ENCODE data around the gene DNTT. TPM values are rescaled to one million over a fixed set of nuclear protein-coding genes. Genes with fewer than 3 reads are reported as not detected.
A peak's percentile ranks its signal among the peaks of the same experiment; 100 is the strongest.

DNTT gene
- total RNA-seq, 2 donors from 2014 or later = not detected

DNA sequence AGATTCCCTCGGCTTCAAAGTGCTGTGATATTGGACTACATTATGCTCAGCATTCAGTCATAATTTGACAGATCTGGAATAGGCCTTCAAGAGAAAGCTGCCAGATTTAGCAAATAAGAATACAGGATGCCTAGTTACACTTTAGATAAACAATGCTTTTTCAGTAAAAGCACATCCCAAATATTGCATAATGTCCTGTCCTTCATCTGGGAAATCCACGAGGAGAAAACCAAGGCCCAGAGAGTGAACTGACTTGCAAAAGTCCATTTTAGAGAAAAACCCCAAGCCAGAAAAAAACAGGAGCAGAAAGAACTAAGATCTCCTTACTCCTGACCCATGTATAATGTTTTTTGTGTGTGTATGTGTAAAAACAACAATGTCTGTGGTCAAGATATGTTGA lies 20.9 kb upstream of the DNTT start:
- Mint-ChIP-seq H3K27ac (no peak overlapping the region), H3K27me3 (peaks cover 20% of the 10 kb centered on the region), H3K4me1 (peaks cover 5% of the 10 kb centered on the region), H3K4me3 (no peak overlapping the region), H3K36me3 (ENCODE audit: low read depth) (peaks cover 2% of the 10 kb centered on the region)
- no peaks in the 10 kb centered on the region for H3K9me3 ChIP-seq (ENCODE audit: control insufficient read depth, low read length, poor library complexity, severe bottlenecking)
- DNase-seq = no peak
- no peak for ATAC-seq

DNA sequence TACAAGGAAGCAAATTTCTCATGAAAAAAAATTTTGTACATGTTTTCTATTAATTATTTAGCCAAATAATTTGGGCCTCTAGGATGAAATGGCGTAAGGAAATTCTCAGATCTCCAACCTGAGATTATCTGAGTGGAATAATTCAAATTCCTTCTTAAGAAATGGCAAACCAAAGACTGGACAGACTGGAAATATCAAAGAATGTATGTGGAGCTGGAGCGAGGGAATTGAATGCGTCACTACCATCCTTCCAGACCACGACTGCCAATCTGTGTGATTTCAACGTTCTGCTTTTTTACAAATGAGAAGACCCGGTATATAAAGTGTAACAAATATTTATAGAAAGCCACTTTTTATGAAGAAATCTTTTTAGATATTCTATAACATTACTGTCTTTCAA lies 20.5 kb upstream of the DNTT start:
- Mint-ChIP-seq H3K27me3 (peaks cover 20% of the 10 kb centered on the region), H3K36me3 (ENCODE audit: low read depth) (peaks cover 2% of the 10 kb centered on the region), H3K4me1 (peaks cover 5% of the 10 kb centered on the region), H3K4me3 (no peak overlapping the region), H3K27ac (no peak overlapping the region)
- DNase-seq (no peak), ATAC-seq (no peak)
- H3K9me3 ChIP-seq (ENCODE audit: control insufficient read depth, low read length, poor library complexity, severe bottlenecking) = no peaks in the 10 kb centered on the region

DNA sequence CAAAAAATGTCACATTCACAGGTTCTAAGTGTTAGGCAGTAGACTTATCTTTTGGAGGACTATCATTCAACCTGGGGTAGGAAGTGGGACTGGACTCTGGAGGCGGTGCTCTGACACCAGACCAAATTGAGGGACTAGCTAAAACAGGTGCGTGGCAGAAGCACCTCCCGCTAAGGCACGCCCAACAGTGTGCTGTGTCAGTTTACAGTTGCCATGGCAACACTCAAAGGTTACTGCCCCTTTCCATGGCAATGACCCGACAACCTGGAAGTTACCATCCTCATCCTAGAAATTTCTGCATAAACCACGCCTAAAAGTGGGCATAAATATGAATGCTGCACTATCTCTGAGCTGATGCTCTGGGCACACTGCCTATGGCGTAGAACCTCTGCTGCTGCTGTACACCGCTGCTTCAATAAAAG lies 18.9 kb upstream of the DNTT start:
- Mint-ChIP-seq H3K27ac (no peak overlapping the region), H3K36me3 (ENCODE audit: low read depth) (no peaks in the 10 kb centered on the region), H3K27me3 (peaks cover 14% of the 10 kb centered on the region), H3K4me1 (peaks cover 6% of the 10 kb centered on the region), H3K4me3 (no peak overlapping the region)
- DNase-seq (no peak), ATAC-seq (no peak)
- no peaks in the 10 kb centered on the region for H3K9me3 ChIP-seq (ENCODE audit: control insufficient read depth, low read length, poor library complexity, severe bottlenecking)

DNA sequence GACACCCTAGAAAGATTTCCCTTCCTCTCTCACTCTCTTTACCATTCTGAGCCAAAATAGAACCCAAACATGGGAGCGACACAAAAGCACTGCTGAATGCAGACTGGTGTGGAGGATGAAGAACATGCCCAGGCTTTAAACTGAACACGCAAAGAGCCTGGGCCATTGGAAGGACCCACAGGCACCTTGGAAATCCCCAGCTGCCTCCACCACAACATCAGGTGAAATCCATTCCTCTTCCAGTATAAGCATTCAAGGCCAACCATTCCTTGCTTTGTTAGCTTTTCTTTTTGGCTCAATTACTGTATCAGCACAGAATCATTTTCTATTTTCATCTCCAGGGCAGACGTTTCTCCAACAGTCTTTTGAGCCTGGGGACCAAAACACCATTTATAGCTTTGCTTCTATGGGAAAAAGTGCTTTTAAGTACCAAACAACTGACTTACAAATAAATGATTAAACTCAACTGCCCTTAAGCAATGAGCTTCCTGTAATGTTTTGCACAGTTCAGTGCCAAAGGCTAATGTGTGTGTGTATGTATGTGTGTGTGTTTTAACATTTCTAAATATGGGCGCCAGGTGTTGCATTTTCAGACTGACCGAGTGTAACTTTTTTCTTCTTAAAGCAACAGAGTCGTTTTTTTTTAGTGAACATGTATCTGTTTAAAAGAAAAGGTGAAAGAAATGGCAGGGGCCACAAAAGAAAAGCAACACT lies 16.7 kb upstream of the DNTT start:
- H3K4me1 Mint-ChIP-seq = peaks cover 8% of the 10 kb centered on the region
- H3K4me3 Mint-ChIP-seq = no peak overlapping the region
- H3K36me3 Mint-ChIP-seq (ENCODE audit: low read depth) = no peaks in the 10 kb centered on the region
- ATAC-seq = peak; percentile 57
- H3K9me3 ChIP-seq (ENCODE audit: control insufficient read depth, low read length, poor library complexity, severe bottlenecking) = no peaks in the 10 kb centered on the region
- DNase-seq = no peak
- peaks cover 33% of the 10 kb centered on the region for H3K27me3 Mint-ChIP-seq
- H3K27ac Mint-ChIP-seq = no peak overlapping the region

DNA sequence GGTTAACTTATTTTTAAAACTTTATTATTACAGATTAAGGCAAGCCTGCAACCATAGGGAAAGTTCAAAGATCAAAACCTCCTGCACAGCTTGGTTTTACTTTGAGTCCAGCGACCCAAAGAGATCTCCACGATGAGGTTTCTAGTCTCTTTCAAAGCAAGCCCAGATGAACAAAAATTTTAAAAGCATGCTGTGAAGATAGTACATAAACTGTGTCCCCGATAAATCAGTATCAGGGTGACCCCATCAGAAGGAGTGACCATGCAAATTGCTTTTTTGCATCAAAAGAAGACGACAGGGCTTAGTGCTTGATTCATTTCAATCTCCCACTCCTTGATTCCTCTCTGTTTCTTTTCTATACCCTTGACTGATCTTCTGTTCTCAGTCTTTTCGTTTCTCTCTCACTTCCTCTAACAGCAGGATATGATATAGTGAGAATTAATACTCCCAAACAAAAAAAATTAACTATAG lies 16.0 kb upstream of the DNTT start:
- no peak overlapping the region for H3K27ac Mint-ChIP-seq
- no peaks in the 10 kb centered on the region for H3K9me3 ChIP-seq (ENCODE audit: control insufficient read depth, low read length, poor library complexity, severe bottlenecking)
- H3K4me1 Mint-ChIP-seq = peaks cover 8% of the 10 kb centered on the region
- H3K36me3 Mint-ChIP-seq (ENCODE audit: low read depth) = no peaks in the 10 kb centered on the region
- DNase-seq (no peak), ATAC-seq (peak; percentile 58)
- H3K4me3 Mint-ChIP-seq = peak overlapping the region; percentile 12
- peaks cover 35% of the 10 kb centered on the region for H3K27me3 Mint-ChIP-seq

DNA sequence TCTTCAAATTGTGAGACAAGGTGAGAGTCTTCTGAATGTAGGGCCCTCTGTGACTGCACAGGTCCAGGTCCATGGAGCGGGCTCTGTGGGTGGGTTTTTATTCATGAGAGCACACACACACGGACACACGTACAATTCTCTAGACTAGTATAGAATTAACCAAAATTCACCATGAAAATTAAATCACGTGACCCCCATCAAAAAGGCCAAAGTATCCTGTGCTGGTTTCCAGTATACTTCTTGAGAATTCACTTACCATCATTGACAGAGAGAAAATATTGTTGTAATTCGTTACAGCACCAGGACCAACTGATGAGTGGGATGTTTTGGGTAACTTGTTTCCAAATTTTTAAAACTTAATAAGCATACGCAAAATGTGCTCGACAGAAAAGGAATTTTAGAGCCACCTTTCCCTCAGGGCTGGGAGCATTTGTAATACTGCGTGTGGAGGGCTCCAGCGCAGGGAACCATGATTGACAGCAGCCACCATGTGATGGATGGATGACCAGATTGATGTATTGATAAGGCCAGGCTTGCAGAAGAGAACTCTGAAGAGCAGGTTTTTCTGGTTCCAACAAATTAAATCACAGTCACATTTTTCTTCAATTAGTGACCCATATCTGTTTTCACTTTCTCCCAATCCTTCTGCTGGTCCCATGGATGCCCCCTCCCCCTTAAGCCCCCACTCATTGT lies 14.9 kb upstream of the DNTT start:
- H3K4me3 Mint-ChIP-seq = no peak overlapping the region
- H3K27me3 Mint-ChIP-seq = peaks cover 43% of the 10 kb centered on the region
- ATAC-seq (no peak), DNase-seq (no peak)
- H3K36me3 Mint-ChIP-seq (ENCODE audit: low read depth) = no peaks in the 10 kb centered on the region
- peaks cover 8% of the 10 kb centered on the region for H3K4me1 Mint-ChIP-seq
- H3K9me3 ChIP-seq (ENCODE audit: control insufficient read depth, low read length, poor library complexity, severe bottlenecking) = no peaks in the 10 kb centered on the region
- no peak overlapping the region for H3K27ac Mint-ChIP-seq

DNA sequence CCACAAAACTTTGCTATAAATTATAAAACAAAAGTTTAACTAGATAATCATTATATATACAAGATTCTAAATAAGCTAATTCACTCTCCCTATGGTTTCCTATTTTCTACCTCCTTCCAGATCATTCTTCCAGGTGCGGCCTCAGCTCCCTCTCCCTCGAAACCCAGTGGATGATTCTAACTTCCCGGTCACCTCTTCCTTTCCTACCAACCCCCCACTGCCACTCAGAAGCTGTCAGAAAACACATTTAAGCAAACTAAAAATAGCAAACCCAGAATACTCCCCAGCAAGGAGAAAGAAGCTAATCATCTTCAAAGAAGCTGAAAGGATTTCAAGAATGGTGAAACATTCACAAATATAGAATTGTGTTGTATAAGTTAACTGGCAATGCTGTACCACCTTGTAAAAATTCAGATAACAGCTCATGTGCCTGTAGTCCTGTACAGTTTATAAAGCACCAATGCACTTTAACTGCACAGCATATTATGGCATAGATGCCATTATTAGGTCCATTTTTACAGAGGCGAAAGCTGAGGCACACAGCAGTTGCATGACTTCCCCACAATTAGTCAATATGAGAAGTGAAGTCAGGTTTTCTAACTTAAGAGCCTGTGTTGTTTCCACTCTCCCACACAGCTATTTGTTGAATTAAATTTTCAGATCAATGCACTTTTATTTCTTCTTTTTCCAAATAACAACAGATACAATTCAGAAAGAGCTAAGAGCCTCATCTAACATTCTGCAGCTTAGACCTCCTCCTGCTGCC lies 13.7 kb upstream of the DNTT start:
- Mint-ChIP-seq H3K4me1 (peaks cover 8% of the 10 kb centered on the region), H3K36me3 (ENCODE audit: low read depth) (no peaks in the 10 kb centered on the region), H3K4me3 (no peak overlapping the region), H3K27ac (no peak overlapping the region), H3K27me3 (peaks cover 47% of the 10 kb centered on the region)
- no peak for ATAC-seq
- H3K9me3 ChIP-seq (ENCODE audit: control insufficient read depth, low read length, poor library complexity, severe bottlenecking) = no peaks in the 10 kb centered on the region
- DNase-seq = no peak

DNA sequence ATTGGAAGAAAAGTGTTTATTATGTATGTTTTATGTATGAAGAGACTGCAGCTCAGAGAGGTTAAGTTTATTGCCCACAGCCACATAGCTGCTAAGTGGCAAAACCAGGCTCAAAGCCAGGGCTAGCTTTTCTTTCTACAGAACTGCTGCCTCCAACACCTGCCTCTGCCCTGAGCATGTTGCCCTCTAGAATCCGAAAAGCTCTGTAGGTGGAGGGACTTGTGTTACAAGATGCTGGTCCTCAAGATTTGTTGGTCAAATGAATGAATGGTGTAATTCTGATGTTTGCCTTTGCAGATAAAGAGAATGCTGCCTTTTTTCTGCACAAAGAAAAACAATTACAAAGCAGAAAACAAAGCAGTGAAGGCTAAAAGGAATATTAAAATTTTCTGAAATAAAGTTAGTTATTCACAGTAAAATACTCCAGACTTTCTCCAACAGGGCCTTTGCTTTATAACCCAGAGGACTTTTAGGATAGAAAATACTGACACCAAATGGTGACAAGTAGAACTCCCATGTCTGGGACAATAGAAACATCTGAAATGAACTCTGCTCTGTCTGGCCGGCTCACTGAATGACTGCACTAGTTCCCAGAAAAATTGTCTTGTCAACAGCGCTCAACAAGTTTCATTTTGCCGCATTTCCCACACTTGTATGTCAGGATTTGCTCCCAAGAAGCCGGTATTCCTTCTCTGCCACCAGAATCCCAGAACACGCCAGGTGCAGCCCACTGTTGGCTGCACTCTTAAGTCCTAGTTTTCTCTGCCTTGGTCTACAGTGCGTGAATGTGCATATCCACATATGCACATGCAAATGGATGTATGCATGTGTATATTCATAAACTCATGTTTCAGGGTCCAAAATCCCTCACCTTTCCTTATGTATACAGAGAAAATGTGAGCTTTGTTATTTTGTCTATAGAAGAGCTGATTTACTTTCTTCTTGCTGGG lies 11.0 kb upstream of the DNTT start:
- no peaks in the 10 kb centered on the region for H3K9me3 ChIP-seq (ENCODE audit: control insufficient read depth, low read length, poor library complexity, severe bottlenecking)
- no peak overlapping the region for H3K27ac Mint-ChIP-seq
- H3K4me3 Mint-ChIP-seq = no peak overlapping the region
- DNase-seq (no peak), ATAC-seq (peak; percentile 44)
- H3K36me3 Mint-ChIP-seq (ENCODE audit: low read depth) = no peaks in the 10 kb centered on the region
- peaks cover 59% of the 10 kb centered on the region for H3K27me3 Mint-ChIP-seq
- H3K4me1 Mint-ChIP-seq = peaks cover 5% of the 10 kb centered on the region

DNA sequence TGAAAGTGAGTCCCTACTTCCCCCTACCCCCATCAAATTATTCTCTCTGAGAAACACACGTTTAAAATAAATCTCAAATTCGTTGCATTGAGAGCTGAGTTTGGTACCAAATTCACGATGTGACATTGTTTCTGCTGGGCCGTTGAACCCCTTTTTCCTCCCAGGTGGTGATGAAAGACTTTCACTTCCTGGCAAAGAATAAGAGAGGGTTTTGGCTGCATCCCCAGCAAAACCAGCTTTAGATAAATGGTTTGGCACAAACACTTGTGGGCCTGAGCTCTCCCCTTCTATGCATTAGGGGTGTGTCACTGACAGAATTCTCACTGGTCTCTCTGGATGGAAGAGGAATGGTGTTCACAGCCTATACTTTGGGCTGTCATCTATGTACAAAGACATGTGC lies 8.8 kb upstream of the DNTT start:
- Mint-ChIP-seq H3K4me3 (no peak overlapping the region), H3K4me1 (peaks cover 12% of the 10 kb centered on the region), H3K27me3 (peaks cover 66% of the 10 kb centered on the region), H3K36me3 (ENCODE audit: low read depth) (peaks cover 4% of the 10 kb centered on the region), H3K27ac (no peak overlapping the region)
- H3K9me3 ChIP-seq (ENCODE audit: control insufficient read depth, low read length, poor library complexity, severe bottlenecking) = no peaks in the 10 kb centered on the region
- DNase-seq (no peak), ATAC-seq (no peak)

DNA sequence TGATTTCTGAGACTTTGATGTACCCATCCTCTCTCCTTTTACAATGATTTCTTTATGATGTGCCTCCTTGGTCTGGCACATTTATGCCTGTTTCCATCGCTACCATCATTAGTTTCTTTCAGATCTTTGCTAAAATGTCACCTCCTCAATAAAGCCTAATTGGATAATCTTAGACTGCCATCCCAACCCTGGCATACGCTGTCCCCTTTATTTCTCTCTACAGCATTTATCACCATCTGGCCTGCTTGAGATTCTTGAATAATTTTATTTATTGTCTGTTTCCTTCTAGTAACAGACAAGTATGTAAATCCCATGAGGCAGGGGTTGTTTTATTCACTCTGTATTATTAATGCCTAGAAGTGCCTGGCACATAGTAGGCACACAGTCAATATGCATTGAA lies 6.7 kb upstream of the DNTT start:
- H3K9me3 ChIP-seq (ENCODE audit: control insufficient read depth, low read length, poor library complexity, severe bottlenecking) = no peaks in the 10 kb centered on the region
- DNase-seq = no peak
- ATAC-seq = no peak
- H3K4me3 Mint-ChIP-seq = no peak overlapping the region
- H3K27ac Mint-ChIP-seq = no peak overlapping the region
- peaks cover 63% of the 10 kb centered on the region for H3K27me3 Mint-ChIP-seq
- H3K36me3 Mint-ChIP-seq (ENCODE audit: low read depth) = peaks cover 4% of the 10 kb centered on the region
- H3K4me1 Mint-ChIP-seq = peaks cover 12% of the 10 kb centered on the region

DNA sequence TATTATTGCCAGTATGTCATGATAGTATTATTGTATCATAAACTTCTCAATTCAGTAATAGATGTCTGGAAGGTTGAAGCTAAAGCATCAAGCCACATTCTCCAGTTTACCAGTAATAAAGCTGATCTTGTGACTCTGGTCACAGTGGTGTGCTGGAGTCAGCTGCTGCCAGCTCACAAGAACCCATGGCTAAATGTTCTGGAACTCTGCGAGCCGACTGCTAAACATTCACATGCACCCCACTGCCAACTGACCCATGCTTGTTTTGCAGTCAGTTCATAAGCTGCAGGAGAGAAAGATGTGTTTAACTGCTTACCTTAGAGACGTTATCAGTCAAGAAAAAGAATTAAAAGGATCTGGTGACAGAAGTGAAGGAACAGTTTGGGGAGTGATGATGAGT lies 5.9 kb upstream of the DNTT start:
- Mint-ChIP-seq H3K4me3 (no peak overlapping the region), H3K36me3 (ENCODE audit: low read depth) (peaks cover 4% of the 10 kb centered on the region), H3K27me3 (peaks cover 66% of the 10 kb centered on the region), H3K4me1 (peaks cover 12% of the 10 kb centered on the region), H3K27ac (no peak overlapping the region)
- no peak for DNase-seq
- ATAC-seq = no peak
- H3K9me3 ChIP-seq (ENCODE audit: control insufficient read depth, low read length, poor library complexity, severe bottlenecking) = no peaks in the 10 kb centered on the region

DNA sequence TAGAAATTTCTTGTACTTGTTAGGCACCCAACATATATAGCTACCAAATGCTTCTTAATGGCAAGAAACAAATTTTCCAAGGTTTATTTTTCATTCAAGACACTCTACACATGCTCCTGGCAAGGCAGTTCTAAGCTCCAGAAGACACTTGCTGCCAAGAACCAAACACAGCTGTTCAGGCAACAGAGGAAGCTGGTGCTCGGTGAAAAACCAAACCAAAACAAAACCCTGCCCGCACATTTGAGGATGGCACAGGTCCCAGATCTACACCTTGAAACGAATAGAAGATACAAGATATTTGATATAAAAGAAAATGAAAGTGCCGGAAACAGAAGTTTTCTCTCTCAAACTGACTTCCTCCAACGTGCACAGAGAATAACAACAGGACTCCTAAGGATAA lies 4.9 kb upstream of the DNTT start:
- Mint-ChIP-seq H3K4me1 (peaks cover 12% of the 10 kb centered on the region), H3K4me3 (peak overlapping the region; percentile 55), H3K27me3 (peaks cover 66% of the 10 kb centered on the region), H3K36me3 (ENCODE audit: low read depth) (peaks cover 4% of the 10 kb centered on the region), H3K27ac (no peak overlapping the region)
- no peak for DNase-seq
- no peaks in the 10 kb centered on the region for H3K9me3 ChIP-seq (ENCODE audit: control insufficient read depth, low read length, poor library complexity, severe bottlenecking)
- ATAC-seq = peak; percentile 32

Data from T-helper 17 cell (primary cell).